HepG2 (cell line): ENCODE results near the gene SLC25A11. TPM values are rescaled to one million over a fixed set of nuclear protein-coding genes. Genes with fewer than 3 reads are reported as not detected.
A peak's percentile ranks its signal among the peaks of the same experiment; 100 is the strongest.

ENCODE experiments used
- ATAC-seq: fragments of 200-7000 bp; cut with Tn5 transposase; 3 replicates; pipeline ENCODE4 v1.9.1; 2020; ENCODE audit warnings: mild to moderate bottlenecking, moderate library complexity
- BruUV-seq: library from RNA; stranded (reverse); fragments of 400-500 nt; replicated peaks from 2 replicates; lab custom pipeline; 2021; lab: Mats Ljungman, UMichigan
- CTCF ChIA-PET: fragments of 300-600 bp; formaldehyde crosslinking; extraction: SDS; loops from one replicate; lab custom pipeline; 2021; ENCODE audit warnings: low total read pairs, inconsistent platforms, low intra/inter-chr PET ratio; lab: Yijun Ruan, JAX
- POLR2A ChIA-PET: fragments of 350-600 bp; sonication (Branson Sonifier 250); formaldehyde crosslinking; loops from one replicate; lab custom pipeline; 2020; ENCODE audit warnings: antibody characterized with exemption, inconsistent platforms; lab: Yijun Ruan, JAX
- DNase-seq: peaks from one replicate; pipeline ENCODE4 v3.0.0-alpha.2; 2015; ENCODE audit warnings: low spot score
- FAIRE-seq: peaks from 3 replicates; lab custom pipeline; 2011; peaks lifted over from hg19 to GRCh38; lab: Jason Lieb, UNC
- H2AFZ ChIP-seq: one replicate; pipeline ENCODE4 v1.6.1; 2011; ENCODE audit warnings: low read length, inconsistent platforms
- H3K27ac ChIP-seq: fragments of 300-600 bp; 3 replicates; pipeline ENCODE4 v1.8.0; 2011; ENCODE audit warnings: mixed run types, mild to moderate bottlenecking, mixed read lengths, low read length, inconsistent platforms; ENCODE audit not compliant: insufficient read depth; ENCODE audit errors: extremely low read length
- H3K27me3 ChIP-seq, 2 experiments: fragments of 200-600 bp in 1 of 2; 2 replicates in 1 of 2; 3 replicates in 1 of 2; pipeline versions ENCODE4 v1.6.0 to v1.8.0; 2011; ENCODE audit warnings: low read length in 2 of 2, mild to moderate bottlenecking in 2 of 2, moderate library complexity in 2 of 2, inconsistent platforms in 1 of 2; ENCODE audit not compliant: insufficient read depth in 2 of 2, control insufficient read depth in 1 of 2
- H3K36me3 ChIP-seq, 2 experiments: fragments of 200-600 bp in 1 of 2; replicated peaks in 1 of 2; 2 replicates in 1 of 2; 3 replicates in 1 of 2; pipeline versions ENCODE4 v1.5.1 to v1.8.0; 2011; ENCODE audit warnings: low read length in 2 of 2, inconsistent platforms in 1 of 2; ENCODE audit not compliant: insufficient read depth in 2 of 2, control insufficient read depth in 1 of 2
- H3K4me1 ChIP-seq: 2 replicates; pipeline ENCODE4 v1.5.1; 2012; ENCODE audit warnings: low read length, inconsistent platforms; ENCODE audit not compliant: insufficient read depth
- H3K4me2 ChIP-seq: 2 replicates; pipeline ENCODE4 v1.6.0; 2011; ENCODE audit warnings: low read depth, low read length, inconsistent platforms
- H3K4me3 ChIP-seq, 3 experiments: fragments of 200-600 bp in 1 of 3; sonication (generic), shearing (Covaris generic) in 1 of 3; replicated peaks in 1 of 3; 2 replicates each; pipeline ENCODE4 v1.5.1; 2011 to 2016; ENCODE audit warnings: low read length in 3 of 3, inconsistent platforms in 2 of 3, low read depth in 2 of 3, mild to moderate bottlenecking in 2 of 3, control low read depth in 1 of 3, mixed read lengths in 1 of 3; ENCODE audit not compliant: insufficient read depth in 1 of 3
- H3K79me2 ChIP-seq: one replicate; pipeline ENCODE4 v1.6.1; 2011; ENCODE audit warnings: low read length, inconsistent platforms; ENCODE audit not compliant: insufficient read depth
- H3K9ac ChIP-seq: 2 replicates; pipeline ENCODE4 v1.6.0; 2011; ENCODE audit warnings: mild to moderate bottlenecking, low read depth, low read length, inconsistent platforms; ENCODE audit not compliant: insufficient read depth
- H3K9me3 ChIP-seq: 2 replicates; pipeline ENCODE4 v1.5.1; 2012; ENCODE audit warnings: mild to moderate bottlenecking, low read length
- H4K20me1 ChIP-seq: 2 replicates; pipeline ENCODE4 v1.6.0; 2011; ENCODE audit warnings: inconsistent platforms, mild to moderate bottlenecking, low read length, moderate library complexity; ENCODE audit not compliant: insufficient read depth
- FOXA3 ChIP-seq: IDR thresholded peaks from 2 replicates; pipeline ENCODE4 v1.6.1; 2016; ENCODE audit warnings: missing genetic modification reagents, missing compliant biosample characterization
- FOXJ3 ChIP-seq: sonication (generic); formaldehyde crosslinking; IDR thresholded peaks from 2 replicates; pipeline ENCODE4 v1.4.0; 2020; ENCODE audit warnings: missing genetic modification reagents, mild to moderate bottlenecking, borderline replicate concordance
- GFI1 ChIP-seq: sonication (generic); formaldehyde crosslinking; IDR thresholded peaks from 2 replicates; pipeline ENCODE4 v1.5.0; 2020; ENCODE audit warnings: missing genetic modification reagents, mild to moderate bottlenecking, borderline replicate concordance
- GTF2F1 ChIP-seq: fragments of 150-350 bp; IDR thresholded peaks from 2 replicates; pipeline ENCODE4 v1.6.1; 2014; ENCODE audit warnings: low read length
- HCFC1 ChIP-seq: fragments of 150-350 bp; IDR thresholded peaks from 2 replicates; pipeline ENCODE4 v1.6.1; 2014; ENCODE audit warnings: low read depth, low read length
- HDAC2 ChIP-seq: sonication (generic); formaldehyde crosslinking; IDR thresholded peaks from 2 replicates; pipeline ENCODE4 v1.4.0; 2020; ENCODE audit warnings: missing genetic modification reagents
- KDM5A ChIP-seq: fragments of 200-600 bp; sonication (generic); IDR thresholded peaks from 2 replicates; pipeline ENCODE4 v1.7.0; 2018; ENCODE audit warnings: antibody characterized with exemption, mild to moderate bottlenecking, low read length, borderline replicate concordance
- KLF13 ChIP-seq: sonication (generic); formaldehyde crosslinking; IDR thresholded peaks from 2 replicates; pipeline ENCODE4 v1.4.0; 2020; ENCODE audit warnings: mild to moderate bottlenecking, missing genetic modification reagents
- MEIS1 ChIP-seq: sonication (generic); formaldehyde crosslinking; IDR thresholded peaks from 2 replicates; pipeline ENCODE4 v1.9.0; 2021; ENCODE audit warnings: mild to moderate bottlenecking, missing genetic modification reagents, moderate library complexity, borderline replicate concordance
- MTA3 ChIP-seq: sonication (generic); formaldehyde crosslinking; IDR thresholded peaks from 2 replicates; pipeline ENCODE4 v1.4.0; 2020; ENCODE audit warnings: missing genetic modification reagents
- PAWR ChIP-seq: sonication (generic); formaldehyde crosslinking; IDR thresholded peaks from 2 replicates; pipeline ENCODE4 v1.4.0; 2020; ENCODE audit warnings: missing genetic modification reagents, mild to moderate bottlenecking, borderline replicate concordance
- PHF21A ChIP-seq: sonication (generic); formaldehyde crosslinking; IDR thresholded peaks from 2 replicates; pipeline ENCODE4 v1.5.0; 2020; ENCODE audit warnings: mild to moderate bottlenecking, missing genetic modification reagents
- POLR2AphosphoS5 ChIP-seq: IDR thresholded peaks from 2 replicates; pipeline ENCODE4 v1.6.1; 2012; ENCODE audit warnings: low read depth, low read length
- PRMT3 ChIP-seq: sonication (generic); formaldehyde crosslinking; IDR thresholded peaks from 2 replicates; pipeline ENCODE4 v1.8.1; 2022; ENCODE audit warnings: low read depth, mild to moderate bottlenecking, moderate library complexity, missing genetic modification reagents, borderline replicate concordance
- ZMYM4 ChIP-seq: sonication (generic); formaldehyde crosslinking; IDR thresholded peaks from 2 replicates; pipeline ENCODE4 v1.8.1; 2023; ENCODE audit warnings: mild to moderate bottlenecking, missing genetic modification reagents
- ZNF7 ChIP-seq: IDR thresholded peaks from 2 replicates; pipeline ENCODE4 v1.6.1; 2016; ENCODE audit warnings: missing biosample characterization, missing genetic modification reagents
- WGBS: methylation state at CpG from one replicate; pipeline ENCODE4 v1.1.6; 2017; ENCODE audit warnings: low lambda C conversion rate; 5-methylcytosine and 5-hydroxymethylcytosine counted together
- in situ Hi-C: cut with HindIII; loops from 2 replicates; pipeline ENCODE4 v1.10.0; 2017; ENCODE audit warnings: low pct_unique_long_range_greater_than_20kb; ENCODE audit not compliant: extremely low pct_ligation_motif_present
- intact Hi-C: fragments of 100-400 bp; cut with micrococcal nuclease; formaldehyde crosslinking; loops from one replicate; pipeline ENCODE4 v1.10.0; 2022; ENCODE audit not compliant: unreplicated experiment
- polyA plus RNA-seq, 8 experiments: library from polyadenylated mRNA; depleted of rRNA in 3 of 8; stranded (reverse) in 7 of 8; unstranded in 1 of 8; fragments of >200 nt; fragmentation: Illumina TruSeq in 4 of 8; extraction: Trizol in 4 of 8; gene quantifications; 2 replicates each; pipeline versions ENCODE4 v1.2.1 to v1.2.3, GENCODE V29; 2011 to 2016; ENCODE audit warnings: low read depth in 4 of 8, missing spikeins in 1 of 8, mixed read lengths in 1 of 8; ENCODE audit not compliant: insufficient read depth in 1 of 8
- total RNA-seq, 5 experiments: library from RNA; depleted of rRNA; stranded (reverse); fragments of >200 nt; fragmentation: Illumina TruSeq; extraction: Trizol; gene quantifications; 2 replicates each; pipeline ENCODE4 v1.2.3, GENCODE V29; 2016; ENCODE audit warnings: low read depth in 1 of 5
- TF ChIP-seq, protein P1 (sequence below): sonication (generic); formaldehyde crosslinking; IDR thresholded peaks from 2 replicates; pipeline ENCODE4 v1.8.0; 2022; ENCODE audit warnings: missing genetic modification reagents, mild to moderate bottlenecking, moderate library complexity, borderline replicate concordance
- TF ChIP-seq, protein P2 (sequence below): sonication (generic); formaldehyde crosslinking; IDR thresholded peaks from 2 replicates; pipeline ENCODE4 v1.8.0; 2022; ENCODE audit warnings: low read depth, missing genetic modification reagents
- TF ChIP-seq, protein P3 (sequence below): sonication (generic); formaldehyde crosslinking; conservative IDR thresholded peaks from 2 replicates; pipeline ENCODE4 v1.4.0; 2020; ENCODE audit warnings: mild to moderate bottlenecking, missing genetic modification reagents, moderate library complexity

Gene SLC25A11
- total and polyA plus RNA-seq, 2 of the 13 experiments (the other 11 are each of a cell fraction or from before 2014, with no cell fraction given): 35.4 to 47.2 TPM

DNA sequence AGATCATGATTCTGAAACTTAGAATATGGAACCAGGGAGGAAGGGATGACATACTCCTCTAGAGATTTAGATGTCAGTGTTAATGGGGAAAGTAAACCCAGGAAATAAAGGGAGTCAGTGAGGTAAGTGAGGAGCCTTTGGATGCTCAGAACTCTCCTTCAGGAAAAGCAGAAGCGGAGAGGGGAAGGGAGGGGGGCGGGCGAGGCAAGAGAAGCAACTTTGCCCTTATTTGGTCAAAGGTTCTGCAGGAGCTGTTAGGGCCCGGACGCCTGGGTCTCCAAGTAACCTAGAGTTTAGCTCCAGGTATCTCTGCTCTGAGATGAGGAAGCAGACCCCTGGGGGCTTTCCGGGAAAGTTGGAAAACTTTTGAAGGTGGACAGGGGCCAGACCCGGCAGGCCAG, 7.2 kb upstream of the SLC25A11 start:
- FAIRE-seq: no peak
- no peak for DNase-seq
- BruUV-seq: no TSS peak
- Histone ChIP-seq H3K27me3 (no peaks in the 10 kb centered on the region; a peak in 1 of 5 replicates), H3K36me3 (peaks cover 18 to 37% of the 10 kb centered on the region in 2 experiments), H3K4me1 (peaks cover 44% of the 10 kb centered on the region), H3K4me3 (peak overlapping the region; percentile 90 to 100 (median 100)), H2AFZ (no peak overlapping the region), H3K9ac (peak overlapping the region; percentile 74), H4K20me1 (peaks cover 33% of the 10 kb centered on the region), H3K79me2 (peaks cover 55% of the 10 kb centered on the region), H3K4me2 (peak overlapping the region; percentile 96), H3K27ac (peak overlapping the region; percentile 54), H3K9me3 (no peaks in the 10 kb centered on the region)
- ChIA-PET POLR2A (interaction anchor here (0.9 to 10.0 kb wide), 7 partner anchors 8 to 53 kb away, joined by 3 to 273 read pairs (median 9); partner anchors contain the start of genes INCA1, KIF1C, RNF167 and SLC25A11), CTCF (no interaction called here)
- WGBS: 3% methylated on average over 7 of the region's 7 CpGs
- no peak for ATAC-seq
- intact Hi-C loops (no loop called here), in situ Hi-C loops (no loop called here)
- TF ChIP-seq KDM5A (0 out of 2 replicates have a peak, but pooled peaks have one; percentile 1), HCFC1 (no peak), ZNF7 (CRISPR knock-in tag) (no peak), GFI1 (CRISPR knock-in tag) (no peak), FOXJ3 (CRISPR knock-in tag) (no peak), GTF2F1 (no peak), HDAC2 (no peak), PAWR (no peak), FOXA3 (CRISPR knock-in tag) (no peak), POLR2AphosphoS5 (peak; percentile 10; the same call in 1 of the 2 replicates), PRMT3 (CRISPR knock-in tag) (no peak), MEIS1 (no peak), MTA3 (CRISPR knock-in tag) (no peak), PHF21A (CRISPR knock-in tag) (no peak), KLF13 (no peak), ZMYM4 (CRISPR knock-in tag) (0 out of 2 replicates have a peak, but pooled peaks have one; percentile 26)
- TF ChIP-seq, protein P1, sequence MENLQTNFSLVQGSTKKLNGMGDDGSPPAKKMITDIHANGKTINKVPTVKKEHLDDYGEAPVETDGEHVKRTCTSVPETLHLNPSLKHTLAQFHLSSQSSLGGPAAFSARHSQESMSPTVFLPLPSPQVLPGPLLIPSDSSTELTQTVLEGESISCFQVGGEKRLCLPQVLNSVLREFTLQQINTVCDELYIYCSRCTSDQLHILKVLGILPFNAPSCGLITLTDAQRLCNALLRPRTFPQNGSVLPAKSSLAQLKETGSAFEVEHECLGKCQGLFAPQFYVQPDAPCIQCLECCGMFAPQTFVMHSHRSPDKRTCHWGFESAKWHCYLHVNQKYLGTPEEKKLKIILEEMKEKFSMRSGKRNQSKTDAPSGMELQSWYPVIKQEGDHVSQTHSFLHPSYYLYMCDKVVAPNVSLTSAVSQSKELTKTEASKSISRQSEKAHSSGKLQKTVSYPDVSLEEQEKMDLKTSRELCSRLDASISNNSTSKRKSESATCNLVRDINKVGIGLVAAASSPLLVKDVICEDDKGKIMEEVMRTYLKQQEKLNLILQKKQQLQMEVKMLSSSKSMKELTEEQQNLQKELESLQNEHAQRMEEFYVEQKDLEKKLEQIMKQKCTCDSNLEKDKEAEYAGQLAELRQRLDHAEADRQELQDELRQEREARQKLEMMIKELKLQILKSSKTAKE (CRISPR knock-in tag): no peak
- TF ChIP-seq, protein P2, sequence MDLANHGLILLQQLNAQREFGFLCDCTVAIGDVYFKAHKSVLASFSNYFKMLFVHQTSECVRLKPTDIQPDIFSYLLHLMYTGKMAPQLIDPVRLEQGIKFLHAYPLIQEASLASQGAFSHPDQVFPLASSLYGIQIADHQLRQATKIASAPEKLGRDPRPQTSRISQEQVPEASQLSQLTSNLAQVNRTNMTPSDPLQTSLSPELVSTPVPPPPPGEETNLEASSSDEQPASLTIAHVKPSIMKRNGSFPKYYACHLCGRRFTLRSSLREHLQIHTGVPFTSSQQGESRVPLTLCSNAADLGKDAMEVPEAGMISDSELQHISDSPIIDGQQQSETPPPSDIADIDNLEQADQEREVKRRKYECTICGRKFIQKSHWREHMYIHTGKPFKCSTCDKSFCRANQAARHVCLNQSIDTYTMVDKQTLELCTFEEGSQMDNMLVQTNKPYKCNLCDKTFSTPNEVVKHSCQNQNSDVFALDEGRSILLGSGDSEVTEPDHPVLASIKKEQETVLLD: 0 out of 2 replicates have a peak, but pooled peaks have one; percentile 5
- TF ChIP-seq, protein P3, sequence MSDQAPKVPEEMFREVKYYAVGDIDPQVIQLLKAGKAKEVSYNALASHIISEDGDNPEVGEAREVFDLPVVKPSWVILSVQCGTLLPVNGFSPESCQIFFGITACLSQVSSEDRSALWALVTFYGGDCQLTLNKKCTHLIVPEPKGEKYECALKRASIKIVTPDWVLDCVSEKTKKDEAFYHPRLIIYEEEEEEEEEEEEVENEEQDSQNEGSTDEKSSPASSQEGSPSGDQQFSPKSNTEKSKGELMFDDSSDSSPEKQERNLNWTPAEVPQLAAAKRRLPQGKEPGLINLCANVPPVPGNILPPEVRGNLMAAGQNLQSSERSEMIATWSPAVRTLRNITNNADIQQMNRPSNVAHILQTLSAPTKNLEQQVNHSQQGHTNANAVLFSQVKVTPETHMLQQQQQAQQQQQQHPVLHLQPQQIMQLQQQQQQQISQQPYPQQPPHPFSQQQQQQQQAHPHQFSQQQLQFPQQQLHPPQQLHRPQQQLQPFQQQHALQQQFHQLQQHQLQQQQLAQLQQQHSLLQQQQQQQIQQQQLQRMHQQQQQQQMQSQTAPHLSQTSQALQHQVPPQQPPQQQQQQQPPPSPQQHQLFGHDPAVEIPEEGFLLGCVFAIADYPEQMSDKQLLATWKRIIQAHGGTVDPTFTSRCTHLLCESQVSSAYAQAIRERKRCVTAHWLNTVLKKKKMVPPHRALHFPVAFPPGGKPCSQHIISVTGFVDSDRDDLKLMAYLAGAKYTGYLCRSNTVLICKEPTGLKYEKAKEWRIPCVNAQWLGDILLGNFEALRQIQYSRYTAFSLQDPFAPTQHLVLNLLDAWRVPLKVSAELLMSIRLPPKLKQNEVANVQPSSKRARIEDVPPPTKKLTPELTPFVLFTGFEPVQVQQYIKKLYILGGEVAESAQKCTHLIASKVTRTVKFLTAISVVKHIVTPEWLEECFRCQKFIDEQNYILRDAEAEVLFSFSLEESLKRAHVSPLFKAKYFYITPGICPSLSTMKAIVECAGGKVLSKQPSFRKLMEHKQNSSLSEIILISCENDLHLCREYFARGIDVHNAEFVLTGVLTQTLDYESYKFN (CRISPR knock-in tag): no peak
